Osteoblast (primary cell): ENCODE results near the gene DYRK2. TPM values are rescaled to one million over a fixed set of nuclear protein-coding genes. Genes with fewer than 3 reads are reported as not detected.

ENCODE experiments used
- DNase-seq: peaks from one replicate; pipeline ENCODE4 v3.0.0; 2011; ENCODE audit warnings: low spot score, mixed read lengths; ENCODE audit not compliant: insufficient read length; ENCODE audit errors: missing footprints
- H2AFZ ChIP-seq: 2 replicates; pipeline ENCODE4 v1.6.0; 2011; ENCODE audit warnings: mild to moderate bottlenecking, low read length
- H3K27ac ChIP-seq: 2 replicates; pipeline ENCODE4 v1.5.1; 2011; ENCODE audit warnings: mild to moderate bottlenecking, low read depth, low read length, moderate library complexity
- H3K27me3 ChIP-seq: 2 replicates; pipeline ENCODE4 v1.6.0; 2012; ENCODE audit warnings: mild to moderate bottlenecking, control low read depth, inconsistent platforms, low read length, moderate library complexity; ENCODE audit not compliant: insufficient read depth
- H3K36me3 ChIP-seq: 2 replicates; pipeline ENCODE4 v1.5.1; 2011; ENCODE audit warnings: mild to moderate bottlenecking, low read length, control low read depth, moderate library complexity; ENCODE audit not compliant: insufficient read depth
- H3K4me1 ChIP-seq: 2 replicates; pipeline ENCODE4 v1.5.1; 2011; ENCODE audit warnings: mild to moderate bottlenecking, low read length, control low read depth, moderate library complexity; ENCODE audit not compliant: insufficient read depth
- H3K4me2 ChIP-seq: 2 replicates; pipeline ENCODE4 v1.6.0; 2011; ENCODE audit warnings: mild to moderate bottlenecking, low read length; ENCODE audit not compliant: insufficient read depth
- H3K4me3 ChIP-seq: fragments of 200-600 bp; sonication (generic); 3 replicates; pipeline ENCODE4 v1.5.1; 2012; ENCODE audit warnings: mild to moderate bottlenecking, low read length, inconsistent platforms; ENCODE audit not compliant: insufficient read depth
- H3K79me2 ChIP-seq: 2 replicates; pipeline ENCODE4 v1.6.0; 2012; ENCODE audit warnings: mild to moderate bottlenecking, low read length, control low read depth, inconsistent platforms; ENCODE audit not compliant: insufficient read depth
- H3K9me3 ChIP-seq: 2 replicates; pipeline ENCODE4 v1.5.1; 2011; ENCODE audit warnings: low read depth, low read length, control low read depth
- H4K20me1 ChIP-seq: 2 replicates; pipeline ENCODE4 v1.6.0; 2012; ENCODE audit warnings: mild to moderate bottlenecking, low read length, control low read depth; ENCODE audit not compliant: insufficient read depth
- total RNA-seq: library from RNA; depleted of rRNA; stranded (reverse); fragments of >200 nt; gene quantifications from 2 replicates; pipeline ENCODE4 v1.2.3, GENCODE V29; 2012
- TF ChIP-seq, protein P1 (sequence below): IDR thresholded peaks from 2 replicates; pipeline ENCODE4 v1.5.1; 2011; ENCODE audit warnings: mild to moderate bottlenecking, low read depth, low read length, moderate library complexity; ENCODE audit errors: extremely low read depth

DYRK2 gene
- total RNA-seq, 1 donor = 43.4 TPM

DNA sequence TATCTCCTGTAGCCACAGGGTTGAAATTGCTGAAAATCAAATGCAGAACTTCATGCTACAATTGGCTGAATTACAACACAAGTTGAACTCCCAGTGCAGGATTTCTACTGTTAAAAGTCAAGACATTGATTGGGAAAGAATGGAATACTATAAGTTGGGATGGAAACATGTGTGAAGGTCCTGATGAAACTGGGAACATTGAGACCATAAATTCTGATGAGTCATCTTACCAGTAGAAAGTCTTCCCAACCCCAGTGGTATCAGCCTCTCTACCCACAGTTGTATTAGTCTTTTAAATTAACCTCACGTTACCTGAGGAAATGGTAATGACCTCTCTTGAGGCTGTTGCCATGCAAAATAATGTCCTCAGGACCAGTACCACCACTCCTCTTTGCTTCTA, 27.4 kb upstream of the DYRK2 start:
- TF ChIP-seq, protein P1, sequence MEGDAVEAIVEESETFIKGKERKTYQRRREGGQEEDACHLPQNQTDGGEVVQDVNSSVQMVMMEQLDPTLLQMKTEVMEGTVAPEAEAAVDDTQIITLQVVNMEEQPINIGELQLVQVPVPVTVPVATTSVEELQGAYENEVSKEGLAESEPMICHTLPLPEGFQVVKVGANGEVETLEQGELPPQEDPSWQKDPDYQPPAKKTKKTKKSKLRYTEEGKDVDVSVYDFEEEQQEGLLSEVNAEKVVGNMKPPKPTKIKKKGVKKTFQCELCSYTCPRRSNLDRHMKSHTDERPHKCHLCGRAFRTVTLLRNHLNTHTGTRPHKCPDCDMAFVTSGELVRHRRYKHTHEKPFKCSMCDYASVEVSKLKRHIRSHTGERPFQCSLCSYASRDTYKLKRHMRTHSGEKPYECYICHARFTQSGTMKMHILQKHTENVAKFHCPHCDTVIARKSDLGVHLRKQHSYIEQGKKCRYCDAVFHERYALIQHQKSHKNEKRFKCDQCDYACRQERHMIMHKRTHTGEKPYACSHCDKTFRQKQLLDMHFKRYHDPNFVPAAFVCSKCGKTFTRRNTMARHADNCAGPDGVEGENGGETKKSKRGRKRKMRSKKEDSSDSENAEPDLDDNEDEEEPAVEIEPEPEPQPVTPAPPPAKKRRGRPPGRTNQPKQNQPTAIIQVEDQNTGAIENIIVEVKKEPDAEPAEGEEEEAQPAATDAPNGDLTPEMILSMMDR = no peak
- no peak overlapping the region for H3K27ac ChIP-seq
- no peak overlapping the region for H3K4me3 ChIP-seq
- DNase-seq = no peak
- H3K4me1 ChIP-seq = no peaks in the 10 kb centered on the region
- no peaks in the 10 kb centered on the region for H3K36me3 ChIP-seq
- H4K20me1 ChIP-seq = no peaks in the 10 kb centered on the region
- no peaks in the 10 kb centered on the region for H3K27me3 ChIP-seq
- H2AFZ ChIP-seq = no peak overlapping the region
- no peaks in the 10 kb centered on the region for H3K79me2 ChIP-seq
- H3K9me3 ChIP-seq = no peaks in the 10 kb centered on the region
- no peak overlapping the region for H3K4me2 ChIP-seq

DNA sequence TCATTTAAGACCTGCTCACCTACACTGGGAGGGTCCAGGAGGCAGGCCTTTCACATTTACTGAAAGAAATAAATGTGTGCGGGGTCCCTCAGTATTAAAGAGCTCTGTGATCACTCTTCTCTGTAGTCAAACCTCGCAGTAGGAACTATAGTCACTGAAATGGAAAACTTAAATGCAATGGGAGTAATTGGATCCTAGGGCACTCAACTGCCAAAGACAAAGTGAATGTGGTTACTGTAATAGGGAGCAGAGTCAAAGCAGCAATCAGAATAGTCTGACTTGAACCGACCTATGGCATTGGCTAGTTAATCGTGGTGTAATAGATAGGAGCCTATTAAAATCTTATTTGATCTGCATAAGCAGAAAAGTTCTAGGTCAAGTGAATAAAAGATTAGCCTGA, 26.6 kb upstream of the DYRK2 start:
- Histone ChIP-seq H2AFZ (no peak overlapping the region), H3K4me3 (no peak overlapping the region), H3K79me2 (no peaks in the 10 kb centered on the region), H3K27me3 (no peaks in the 10 kb centered on the region), H4K20me1 (no peaks in the 10 kb centered on the region), H3K4me2 (no peak overlapping the region), H3K27ac (no peak overlapping the region), H3K4me1 (no peaks in the 10 kb centered on the region), H3K36me3 (no peaks in the 10 kb centered on the region), H3K9me3 (no peaks in the 10 kb centered on the region)
- TF ChIP-seq, protein P1 = no peak
- DNase-seq = no peak

DNA sequence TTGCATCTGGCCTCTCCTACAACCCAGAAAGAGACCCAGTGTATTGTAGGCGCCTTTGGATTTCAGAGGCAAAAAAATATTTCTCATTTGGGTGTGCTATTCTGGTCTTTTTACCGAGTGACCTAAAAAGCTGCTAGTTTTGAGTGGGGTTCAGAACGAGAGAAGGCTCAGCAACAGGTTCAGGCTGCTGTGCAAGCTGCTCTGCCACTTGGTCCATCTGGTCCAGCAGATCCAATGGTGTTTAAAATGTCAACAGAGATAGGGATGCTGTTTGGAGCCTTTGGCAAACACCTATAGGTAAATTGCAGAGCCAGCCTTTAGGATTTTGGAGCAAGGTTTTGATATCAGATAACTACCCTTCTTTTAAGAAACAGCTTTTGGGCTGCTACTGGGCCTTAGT, 25.3 kb upstream of the DYRK2 start:
- TF ChIP-seq, protein P1 = no peak
- Histone ChIP-seq H3K36me3 (no peaks in the 10 kb centered on the region), H2AFZ (no peak overlapping the region), H3K4me1 (no peaks in the 10 kb centered on the region), H3K27ac (no peak overlapping the region), H4K20me1 (no peaks in the 10 kb centered on the region), H3K4me2 (no peak overlapping the region), H3K79me2 (no peaks in the 10 kb centered on the region), H3K27me3 (no peaks in the 10 kb centered on the region), H3K4me3 (no peak overlapping the region), H3K9me3 (no peaks in the 10 kb centered on the region)
- DNase-seq = no peak

DNA sequence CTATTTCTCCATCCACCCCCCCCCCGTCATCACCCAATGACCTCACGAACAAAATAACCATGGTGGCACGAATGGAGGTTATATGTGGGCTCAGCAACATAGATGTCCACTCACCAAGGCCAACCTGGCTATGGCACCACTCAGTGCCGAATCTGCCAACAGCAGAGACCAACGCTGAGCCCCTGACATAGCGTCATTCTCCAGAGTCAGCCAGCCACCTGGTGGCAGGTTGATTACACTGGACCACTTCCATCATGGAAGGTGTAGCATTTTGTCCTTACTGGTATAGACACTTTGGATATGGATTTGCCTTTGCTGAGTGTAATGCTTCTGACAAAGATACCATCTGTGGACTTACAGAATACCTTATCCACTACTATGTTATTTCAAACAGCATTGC, 24.2 kb upstream of the DYRK2 start:
- H3K79me2 ChIP-seq = no peaks in the 10 kb centered on the region
- no peak overlapping the region for H3K4me2 ChIP-seq
- H2AFZ ChIP-seq = no peak overlapping the region
- H3K4me1 ChIP-seq = no peaks in the 10 kb centered on the region
- TF ChIP-seq, protein P1 = no peak
- H4K20me1 ChIP-seq = no peaks in the 10 kb centered on the region
- no peaks in the 10 kb centered on the region for H3K36me3 ChIP-seq
- no peak for DNase-seq
- H3K27me3 ChIP-seq = no peaks in the 10 kb centered on the region
- H3K4me3 ChIP-seq = no peak overlapping the region
- H3K27ac ChIP-seq = no peak overlapping the region
- H3K9me3 ChIP-seq = no peaks in the 10 kb centered on the region
